Activated CD4-positive, CD25-positive, alpha-beta regulatory T cell treated with anti-CD3 and anti-CD28 coated beads, Interleukin-2, amount 50 U/mL, for 24 hours (primary cell): ENCODE data around the gene DOCK3.
"Not testable (repeated sequence)": the region's sequence is repeated elsewhere in the genome, so short reads cannot be mapped to it uniquely, and the experiment has no call there.

Experiments used
- ATAC-seq, 2 donors: fragments of 150-1000 bp; cut with Tn5 transposase; one replicate each; pipeline ENCODE4 v1.10.0; 2021; ENCODE audit warnings: mild to moderate bottlenecking in 1 of 2, moderate library complexity in 1 of 2

The DOCK3 gene

DNA sequence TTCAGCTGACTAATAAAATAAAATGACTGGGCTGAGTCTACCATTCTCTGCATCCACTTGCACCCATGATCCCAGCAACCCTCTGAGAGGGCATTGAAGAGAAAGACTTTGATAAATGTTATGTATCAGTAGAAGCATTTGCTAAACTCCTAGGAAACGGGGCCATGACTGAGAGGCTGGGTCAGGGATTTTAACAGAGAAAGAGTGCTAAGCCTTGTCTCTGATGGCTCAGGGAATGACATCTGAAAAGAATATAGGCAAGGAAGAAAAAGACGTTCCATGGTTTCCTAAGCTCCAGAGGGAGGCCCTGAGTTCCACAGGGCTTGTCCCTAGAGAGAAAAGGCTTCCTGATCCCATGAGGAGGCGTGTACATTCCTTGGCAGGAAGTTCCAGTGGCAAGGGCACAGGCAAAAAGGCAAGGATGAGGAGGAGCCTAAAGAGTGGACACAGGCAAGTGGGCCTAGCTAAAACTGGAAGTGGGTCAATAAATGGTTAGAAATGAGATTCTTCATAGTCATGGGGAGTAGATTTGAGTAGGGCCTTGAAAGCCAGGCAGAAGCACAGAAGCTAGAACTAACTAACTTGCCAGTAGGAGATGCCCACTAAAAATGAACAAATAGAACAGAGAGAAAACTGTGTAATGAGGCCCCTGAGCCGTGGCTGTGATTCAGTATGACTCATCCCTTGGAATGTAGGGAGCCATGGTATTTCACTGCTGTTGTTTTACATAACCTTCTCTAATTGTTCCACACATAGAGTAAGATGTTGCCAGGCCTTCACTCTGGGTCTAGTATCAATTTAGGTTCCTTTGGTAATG, 665.5 kb downstream of the DOCK3 start:
- no peak for ATAC-seq

DNA sequence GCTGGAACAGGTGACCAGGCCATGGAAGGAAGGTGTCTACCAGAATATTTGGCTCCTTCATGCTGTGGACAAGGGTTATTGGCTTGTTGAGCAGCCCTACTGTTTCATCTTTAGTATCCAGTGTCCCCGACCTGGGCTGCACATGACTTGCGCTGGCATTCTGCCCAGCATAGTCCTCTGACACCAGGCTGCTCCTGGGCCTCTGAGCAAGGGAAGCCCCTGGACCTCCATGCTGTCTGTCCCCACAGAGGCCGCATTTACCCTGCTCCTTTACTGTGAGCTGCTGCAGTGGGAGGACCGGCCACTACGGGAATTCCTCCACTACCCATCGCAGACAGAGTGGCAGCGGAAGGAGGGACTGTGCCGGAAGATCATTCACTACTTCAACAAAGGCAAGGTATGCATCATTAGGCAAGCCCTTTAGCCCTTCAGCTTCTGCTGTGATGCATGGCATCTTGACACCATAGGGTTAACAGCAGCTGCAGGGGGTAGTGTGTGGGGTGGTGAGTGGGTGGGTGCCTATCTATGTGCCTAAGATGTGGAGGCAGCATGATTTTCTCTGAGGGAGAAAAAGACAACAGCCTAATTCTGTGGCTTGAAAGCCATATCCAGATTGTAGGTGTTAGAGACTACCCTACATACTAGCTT, 666.4 kb downstream of the DOCK3 start:
- no peak for ATAC-seq

DNA sequence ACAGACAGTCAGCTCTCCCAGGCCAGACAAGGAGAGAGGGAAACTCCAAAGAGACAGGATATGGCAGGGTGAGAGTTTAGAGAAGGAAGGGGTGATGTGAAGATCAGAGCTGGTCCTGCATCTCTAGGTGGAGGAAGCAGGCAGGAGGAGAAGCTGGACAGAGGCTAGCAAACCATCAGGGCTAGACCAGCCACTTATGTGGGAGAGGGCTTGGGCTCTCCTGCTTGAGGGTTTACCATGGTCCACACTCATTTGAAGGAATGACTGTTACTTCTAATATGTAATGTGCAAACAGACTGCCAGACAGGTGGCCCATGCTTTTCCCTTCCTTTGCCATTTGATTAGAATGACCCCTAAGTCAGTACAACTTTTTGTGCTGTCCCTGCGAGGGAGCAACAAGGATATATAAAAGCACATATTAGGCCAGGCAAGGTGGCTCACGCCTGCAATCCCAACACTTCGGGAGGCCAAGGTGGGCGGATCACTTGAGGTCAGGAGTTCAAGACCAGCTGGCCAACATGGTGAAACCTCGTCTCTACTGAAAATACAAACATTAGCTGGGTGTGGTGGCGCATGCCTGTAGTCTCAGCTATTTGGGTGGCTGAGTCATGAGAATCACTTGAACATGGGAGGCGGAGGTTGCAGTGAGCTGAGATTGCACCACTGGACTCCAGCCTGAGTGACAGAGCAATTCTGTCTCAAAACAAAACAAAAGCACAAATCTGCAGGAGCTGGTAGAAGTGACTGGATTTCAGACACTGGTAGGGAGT, 669.4 kb downstream of the DOCK3 start:
- no peak for ATAC-seq

DNA sequence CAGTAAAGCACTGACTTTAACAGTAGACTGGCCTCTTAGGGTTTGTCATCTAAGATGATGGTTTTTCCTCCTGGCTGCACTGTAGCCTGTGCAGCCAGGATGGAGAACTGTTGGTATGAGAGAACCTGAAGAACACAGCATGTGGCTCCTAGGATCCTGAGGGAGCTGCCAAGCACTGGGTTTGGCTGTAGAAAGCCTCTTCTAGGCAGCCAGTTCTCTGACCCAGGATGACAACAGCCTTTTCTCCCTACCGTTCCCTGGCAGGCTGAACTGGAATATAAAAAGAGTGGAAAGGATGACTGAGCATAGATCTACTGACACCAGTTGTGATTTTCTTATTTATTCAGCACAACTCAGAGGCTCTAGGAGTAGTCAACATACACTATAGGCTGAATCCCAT, 676.0 kb downstream of the DOCK3 start:
- no peak for ATAC-seq

DNA sequence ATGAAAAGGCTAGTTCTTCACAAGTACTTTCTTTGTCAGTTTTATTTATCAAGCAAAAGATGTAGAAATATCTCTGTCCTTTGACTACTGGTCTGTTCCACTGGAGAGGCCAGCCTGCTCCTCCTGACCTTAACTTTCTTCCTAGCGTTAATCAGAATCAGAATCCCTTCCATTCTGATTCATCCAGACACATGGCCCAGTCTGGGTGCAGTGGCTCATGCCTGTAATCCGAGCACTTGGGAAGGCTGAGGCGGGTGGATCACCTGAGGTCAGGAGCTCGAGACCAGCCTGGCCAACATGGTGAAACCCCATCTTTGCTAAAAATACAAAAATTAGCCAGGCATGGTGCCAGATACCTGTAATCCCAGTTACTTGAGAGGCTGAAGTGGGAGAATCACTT, 678.4 kb downstream of the DOCK3 start:
- ATAC-seq: no peak

DNA sequence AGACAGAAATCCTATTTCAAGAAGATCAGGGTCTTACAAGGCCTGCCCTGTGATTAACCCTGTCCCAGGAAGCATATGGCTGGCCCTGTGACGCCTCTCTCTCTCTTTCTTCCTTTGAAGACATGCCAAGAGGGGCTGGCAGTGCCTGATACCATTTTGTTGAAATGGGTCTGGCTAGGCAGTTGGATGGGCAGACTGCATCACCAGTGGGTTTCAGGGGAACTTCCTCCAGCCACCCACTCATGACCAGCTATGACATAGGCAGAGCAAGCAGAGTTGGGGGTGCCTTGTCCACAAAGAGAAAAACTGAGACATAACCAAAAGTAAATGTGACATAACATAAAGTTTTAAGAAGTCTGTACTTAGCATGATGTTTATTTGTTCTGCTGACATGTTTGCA, 679.0 kb downstream of the DOCK3 start:
- no peak for ATAC-seq

DNA sequence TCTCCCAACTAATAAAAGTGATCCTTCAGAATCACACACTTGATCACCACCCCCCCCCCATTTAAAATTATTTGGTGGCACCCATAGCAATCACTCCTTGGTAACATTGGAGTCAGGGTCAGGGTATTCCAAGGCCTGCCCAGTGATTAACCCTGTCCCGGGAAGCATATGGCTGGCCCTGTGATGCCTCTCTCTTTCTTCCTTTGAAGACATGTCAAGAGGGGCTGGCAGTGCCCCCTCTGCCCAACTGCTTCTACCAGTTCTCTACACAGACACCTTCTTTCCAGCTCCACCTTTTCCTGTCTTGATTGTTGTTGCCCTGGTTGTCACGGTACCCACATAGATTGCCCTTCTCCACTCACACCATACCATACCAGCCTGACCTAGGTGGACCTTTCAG, 679.4 kb downstream of the DOCK3 start:
- ATAC-seq: no peak

DNA sequence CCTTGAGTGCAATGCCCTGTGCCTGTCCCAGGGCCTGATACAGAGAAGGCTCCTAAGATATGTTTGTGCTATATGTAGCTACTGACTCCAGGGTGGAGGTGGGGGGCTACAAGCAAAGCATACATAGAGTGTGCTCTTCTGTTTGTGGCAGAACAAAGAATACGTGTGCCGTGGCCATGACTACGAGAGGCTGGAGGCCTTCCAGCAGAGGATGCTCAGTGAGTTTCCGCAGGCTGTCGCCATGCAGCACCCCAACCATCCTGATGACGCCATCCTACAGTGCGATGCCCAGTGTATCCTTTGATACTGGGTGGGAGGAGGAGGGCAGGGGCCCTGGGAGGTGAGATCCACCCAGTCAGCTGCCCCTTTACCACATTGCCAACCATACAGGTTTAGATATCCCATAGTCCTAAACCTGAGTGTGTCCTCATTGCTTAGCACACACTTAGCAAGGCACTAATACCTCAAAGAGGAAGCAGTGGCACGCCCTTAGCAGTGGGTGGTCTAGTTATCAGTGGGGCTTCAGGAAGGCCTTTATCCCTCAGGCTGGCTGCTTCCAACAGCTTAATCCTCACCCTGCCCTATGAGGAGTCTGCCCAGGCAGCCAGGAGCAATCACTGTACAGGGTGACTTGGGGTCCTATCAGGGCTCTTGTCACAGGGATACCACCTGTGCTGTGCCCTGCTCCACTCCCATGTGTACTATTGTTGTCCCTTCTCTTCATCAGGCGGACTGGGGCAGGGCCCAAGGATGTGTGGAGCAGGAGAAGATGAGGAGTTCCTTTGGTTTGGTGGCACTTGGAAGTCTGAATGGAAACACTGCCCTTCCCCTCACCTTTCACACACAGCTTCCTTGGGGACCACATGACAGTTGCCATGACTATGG, 680.2 kb downstream of the DOCK3 start:
- ATAC-seq: no peak

DNA sequence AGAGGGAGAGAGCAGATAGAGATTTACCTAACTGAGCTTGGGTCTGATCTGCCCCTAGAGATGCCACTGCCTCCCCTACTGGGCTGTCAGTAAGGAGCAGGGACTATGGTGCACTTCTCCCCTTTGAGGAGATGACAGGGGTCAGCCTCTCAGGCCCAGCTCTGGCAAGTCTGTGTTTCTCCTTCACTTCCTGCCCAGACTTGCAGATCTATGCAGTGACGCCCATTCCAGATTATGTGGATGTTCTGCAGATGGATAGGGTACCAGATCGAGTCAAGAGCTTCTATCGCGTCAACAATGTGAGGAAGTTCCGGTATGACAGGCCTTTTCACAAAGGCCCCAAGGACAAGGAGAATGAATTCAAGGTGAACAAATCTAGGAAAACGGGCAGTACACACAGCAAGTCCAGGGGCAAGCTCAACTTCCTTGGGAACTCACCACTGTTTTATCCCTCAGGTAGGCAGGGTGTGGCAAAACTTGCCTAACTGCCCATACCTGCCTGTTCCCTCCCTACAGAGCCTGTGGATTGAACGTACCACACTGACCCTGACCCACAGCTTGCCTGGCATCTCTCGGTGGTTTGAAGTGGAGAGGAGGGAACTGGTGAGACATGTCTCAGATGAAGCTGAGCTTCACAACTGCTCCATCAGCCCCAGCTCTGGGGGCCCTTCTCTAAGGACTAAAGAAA, 681.3 kb downstream of the DOCK3 start:
- ATAC-seq: no peak

DNA sequence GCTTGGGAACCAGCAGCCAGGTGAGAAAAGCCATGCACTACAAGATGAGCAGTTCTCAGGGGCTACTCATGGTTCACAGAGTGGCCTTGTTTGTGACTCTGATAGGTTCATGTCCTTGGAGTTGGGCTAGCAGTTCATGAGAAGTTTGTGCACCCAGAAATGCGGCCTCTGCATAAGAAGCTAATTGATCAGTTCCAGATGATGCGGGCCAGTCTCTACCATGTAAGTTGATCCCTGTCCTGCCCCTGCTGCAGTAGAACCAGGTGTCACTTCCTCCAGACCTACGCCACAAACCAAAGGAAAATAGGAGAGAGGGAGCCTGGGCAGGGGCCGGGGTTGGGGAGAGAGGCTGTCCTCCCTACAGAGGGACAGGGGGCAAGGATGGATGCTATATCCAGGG, 683.1 kb downstream of the DOCK3 start:
- no peak for ATAC-seq

DNA sequence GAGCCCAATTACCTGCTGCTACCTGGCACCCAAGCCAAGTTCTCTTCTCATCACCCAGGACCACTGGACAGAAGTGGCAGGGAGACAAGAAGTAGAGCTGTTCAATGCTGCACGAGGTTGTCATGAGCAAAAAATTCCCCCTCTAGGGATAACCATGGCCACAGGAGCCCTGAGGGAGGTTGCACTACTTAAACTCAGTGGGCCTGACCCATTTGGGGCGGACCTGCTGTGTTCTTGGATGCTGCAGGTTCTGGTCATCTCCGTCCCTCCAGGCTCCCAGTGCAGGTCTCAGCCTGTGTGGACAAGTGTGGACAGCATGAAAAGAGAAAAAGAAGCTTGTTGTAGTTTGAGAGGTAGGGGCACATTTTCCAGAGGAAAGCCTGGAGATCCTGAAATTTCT, 684.3 kb downstream of the DOCK3 start:
- ATAC-seq: no peak

DNA sequence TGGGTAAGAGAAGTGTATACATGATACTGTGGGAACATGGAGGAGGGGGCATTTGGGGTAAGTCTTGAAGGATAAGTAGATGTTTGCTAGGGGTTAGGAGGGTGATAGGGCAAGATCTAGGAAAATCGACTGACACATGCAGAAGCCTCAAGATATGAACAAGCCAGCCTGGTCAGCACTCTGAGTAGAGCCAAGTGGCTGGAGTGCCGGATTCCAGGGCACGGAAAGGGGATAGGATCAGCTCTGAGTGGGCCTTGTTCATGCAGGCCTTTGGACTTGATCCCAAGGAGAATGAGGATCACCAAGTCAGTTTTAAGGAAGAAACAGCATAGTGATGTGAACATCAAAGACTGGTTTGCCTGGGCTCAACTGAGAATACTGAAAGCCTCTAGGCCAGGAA, 686.1 kb downstream of the DOCK3 start:
- ATAC-seq: no peak

DNA sequence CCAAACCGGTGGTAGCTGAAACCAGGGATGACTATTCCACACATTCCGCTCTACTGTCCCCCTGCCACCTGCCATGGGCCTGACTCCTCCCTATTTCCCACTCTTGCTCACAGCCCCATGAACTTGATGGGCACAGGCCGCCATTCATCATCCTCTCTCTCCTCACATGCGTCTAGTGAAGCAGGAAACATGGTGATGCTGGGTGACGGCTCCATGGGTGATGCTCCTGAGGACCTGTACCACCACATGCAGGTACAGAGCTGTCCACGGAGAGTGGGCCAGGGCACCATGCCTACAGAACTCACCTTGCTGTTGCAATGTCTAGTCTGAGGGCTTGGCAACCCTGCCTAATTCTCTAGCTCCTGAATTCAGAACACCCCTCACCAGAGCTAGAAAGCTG, 687.0 kb downstream of the DOCK3 start:
- no peak for ATAC-seq

DNA sequence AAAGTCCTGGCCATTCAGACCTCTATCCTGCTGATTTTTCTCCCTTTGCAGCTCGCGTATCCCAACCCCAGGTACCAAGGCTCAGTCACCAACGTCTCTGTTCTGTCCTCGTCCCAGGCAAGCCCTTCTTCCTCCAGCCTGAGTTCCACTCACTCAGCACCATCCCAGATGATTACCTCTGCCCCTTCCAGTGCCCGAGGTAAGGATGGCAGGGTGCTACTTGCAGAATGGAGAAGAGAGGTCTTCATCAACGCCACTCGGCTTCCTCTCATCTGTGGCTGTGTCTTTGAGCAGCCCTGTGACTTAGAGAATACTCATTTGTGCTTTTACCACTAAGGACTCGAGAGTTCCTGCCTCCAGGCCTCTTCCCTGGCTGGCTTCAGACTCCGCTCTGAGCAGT, 687.7 kb downstream of the DOCK3 start:
- ATAC-seq: no peak

DNA sequence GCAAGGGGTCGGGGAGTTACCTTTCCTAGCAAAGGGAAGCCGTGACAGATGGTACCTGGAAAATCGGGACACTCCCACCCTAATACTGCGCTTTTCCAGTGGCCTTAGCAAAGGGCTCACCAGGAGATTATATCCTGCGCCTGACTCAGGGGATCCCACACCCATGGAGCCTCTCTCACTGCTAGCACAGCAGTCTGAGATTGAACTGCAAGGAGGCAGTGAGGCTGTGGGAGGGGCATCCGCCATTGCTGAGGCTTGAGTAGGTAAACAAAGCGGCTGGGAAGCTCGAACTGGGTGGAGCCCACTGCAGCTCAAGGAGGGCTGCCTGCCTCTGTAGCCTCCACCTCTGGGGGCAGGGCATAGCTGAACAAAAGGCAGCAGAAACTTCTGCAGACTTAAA, 693.5 kb downstream of the DOCK3 start:
- ATAC-seq: not testable (repeated sequence)

DNA sequence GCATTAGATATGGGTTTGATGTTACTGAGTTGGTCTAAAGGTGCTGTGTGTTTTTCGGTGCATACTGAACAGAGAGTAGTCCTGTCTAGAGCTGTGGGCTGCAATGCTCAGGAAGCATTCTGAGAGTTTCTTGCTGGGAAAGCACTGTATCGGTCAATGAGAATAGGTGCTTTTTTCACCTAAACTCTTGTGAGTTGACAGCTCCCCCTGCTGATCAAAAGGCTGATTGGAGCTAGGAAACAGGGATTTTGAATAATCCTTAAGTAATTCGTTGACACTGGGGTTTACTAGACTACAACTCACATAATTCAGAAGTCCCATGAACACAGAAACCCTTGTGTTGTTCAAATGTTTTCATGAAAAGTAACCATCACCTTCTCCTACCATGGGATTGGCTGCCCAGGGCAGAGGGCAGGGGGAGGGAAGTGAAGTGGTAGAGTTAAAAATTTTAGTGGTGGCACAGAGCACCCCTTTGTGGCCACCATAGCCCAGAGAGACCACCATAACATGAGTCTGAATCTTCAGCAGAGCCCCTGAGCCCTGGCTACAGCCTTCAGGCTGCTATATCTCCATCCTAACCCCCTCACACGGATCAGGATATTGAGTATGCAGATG, 697.3 kb downstream of the DOCK3 start:
- ATAC-seq: no peak

DNA sequence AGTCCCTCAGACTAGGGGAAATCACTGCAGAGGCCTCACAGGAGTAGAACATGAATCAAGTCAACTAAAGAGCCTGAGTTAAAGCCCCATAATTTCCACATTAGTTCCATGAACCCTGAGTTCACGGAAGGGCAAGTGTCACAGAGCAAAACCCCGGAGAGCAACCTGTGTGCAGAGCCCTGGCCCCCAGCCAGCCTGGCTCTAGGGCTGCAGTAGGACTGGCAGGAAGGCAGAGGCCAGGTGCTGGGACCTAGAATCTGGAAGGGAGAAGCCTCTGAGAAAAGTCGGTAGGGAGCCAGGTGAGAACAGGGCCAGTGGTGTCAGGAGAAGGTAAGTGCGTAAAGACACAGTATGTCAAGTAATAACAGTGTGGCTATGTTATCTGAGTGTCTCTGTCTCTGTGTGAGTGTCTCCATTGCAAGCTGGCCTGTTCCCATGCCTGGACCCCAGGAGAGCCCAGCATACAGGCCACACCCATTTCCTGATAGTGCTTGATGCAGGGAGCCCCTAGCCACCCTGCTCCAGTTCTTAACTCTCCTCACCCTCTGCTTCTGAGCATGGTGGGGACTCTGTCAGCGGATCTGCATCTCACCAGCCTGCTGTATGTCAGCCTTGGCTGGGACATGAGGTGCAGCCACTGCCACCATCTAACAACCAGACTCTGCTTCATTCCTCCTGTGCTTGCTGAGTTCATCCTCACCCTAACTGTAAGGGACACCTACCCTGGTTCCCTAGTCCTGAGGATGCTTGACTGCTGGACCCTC, 699.1 kb downstream of the DOCK3 start:
- ATAC-seq: no peak

DNA sequence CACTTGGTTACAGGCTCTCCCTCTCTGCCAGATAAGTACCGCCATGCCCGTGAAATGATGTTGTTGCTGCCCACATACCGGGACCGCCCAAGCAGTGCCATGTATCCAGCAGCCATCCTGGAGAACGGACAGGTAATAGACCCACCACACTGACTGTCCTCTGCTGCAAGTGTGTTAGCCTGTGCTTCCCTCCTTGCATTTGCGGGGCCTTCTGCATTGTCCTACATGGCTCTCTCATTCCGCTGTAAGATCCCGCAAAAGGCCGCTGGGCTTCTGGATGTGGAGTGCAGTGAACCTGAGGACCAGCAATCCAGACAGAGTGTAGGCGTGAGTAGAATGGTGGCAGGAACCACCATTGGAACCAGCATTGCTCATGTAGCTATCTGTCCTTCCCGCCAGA, 699.7 kb downstream of the DOCK3 start:
- ATAC-seq: no peak

DNA sequence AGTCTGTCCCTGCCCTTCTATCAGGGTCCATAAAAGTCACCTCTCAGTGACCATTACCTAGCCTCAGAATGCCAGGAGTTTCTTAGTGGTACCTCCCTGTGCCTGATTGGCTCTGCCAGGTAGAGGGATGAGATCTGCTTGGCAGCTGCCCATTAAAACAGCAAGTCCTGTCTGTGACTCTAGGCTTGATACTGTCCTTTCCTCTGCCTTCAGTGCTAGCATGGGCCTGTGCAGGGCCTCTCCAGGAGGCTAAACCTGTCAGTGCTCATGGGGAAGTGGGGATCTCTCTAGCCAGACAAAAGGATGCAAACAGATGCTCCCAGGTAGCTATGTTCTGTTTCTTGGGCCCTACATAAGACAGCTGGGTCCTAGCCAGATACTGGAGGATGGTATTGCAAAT, 700.4 kb downstream of the DOCK3 start:
- ATAC-seq: no peak

DNA sequence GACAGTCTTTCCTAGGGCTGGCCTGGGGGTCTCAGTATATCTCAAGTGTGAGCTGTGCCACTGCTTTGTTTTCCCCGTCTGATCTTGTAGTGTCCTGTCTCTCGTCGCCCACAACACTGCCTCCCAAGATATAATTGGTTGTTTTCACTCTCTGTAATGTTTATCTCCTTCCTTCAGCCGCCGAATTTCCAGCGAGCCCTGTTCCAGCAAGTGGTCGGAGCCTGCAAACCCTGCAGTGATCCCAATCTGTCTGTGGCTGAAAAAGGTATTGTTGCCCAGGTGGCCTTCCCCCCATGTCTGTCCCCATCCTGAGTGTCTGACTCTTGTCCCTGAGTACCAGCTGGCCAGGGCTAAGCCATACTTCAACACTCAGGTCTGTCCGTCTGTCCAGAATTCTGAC, 700.8 kb downstream of the DOCK3 start:
- no peak for ATAC-seq

DNA sequence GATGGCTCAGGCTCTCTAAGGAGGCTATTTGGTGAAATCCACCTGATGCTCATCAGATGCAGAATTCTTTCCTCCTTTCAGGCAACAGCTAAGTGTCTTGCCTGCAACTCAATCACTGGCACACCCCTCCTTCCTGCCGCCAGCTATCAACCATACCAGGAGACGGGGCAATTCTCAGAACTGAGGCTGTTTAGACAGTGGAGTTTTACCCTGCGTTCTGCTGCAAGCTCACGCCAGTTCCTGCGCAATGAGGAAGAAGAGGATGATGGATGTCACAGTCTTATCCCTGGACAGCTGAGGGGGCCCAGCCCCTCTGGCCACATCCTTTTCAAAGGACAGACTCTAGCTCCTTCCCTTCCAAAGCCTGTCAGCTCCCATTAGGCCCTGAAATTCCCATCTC, 703.3 kb downstream of the DOCK3 start:
- ATAC-seq: no peak
